Calu3 (cell line): Measurements from ENCODE around the gene POLD2. TPM values are rescaled to one million over a fixed set of nuclear protein-coding genes. Genes with fewer than 3 reads are reported as not detected.

ENCODE experiments used
- BruUV-seq: library from RNA; stranded (reverse); fragments of 400-500 nt; replicated peaks from 2 replicates; lab custom pipeline; 2021; lab: Mats Ljungman, UMichigan
- CTCF ChIA-PET: fragments of 300-600 bp; sonication (Branson Sonifier 250); formaldehyde crosslinking; loops from one replicate; lab custom pipeline; 2022; ENCODE audit warnings: antibody characterized with exemption; lab: Charles Lee
- DNase-seq: peaks from one replicate; pipeline ENCODE4 v3.0.0; 2022
- H3K27ac Mint-ChIP-seq: one replicate; pipeline ENCODE4 v1.8.0; 2022; ENCODE audit warnings: mixed read lengths; ENCODE audit not compliant: unreplicated experiment
- H3K27me3 Mint-ChIP-seq: one replicate; pipeline ENCODE4 v1.8.0; 2022; ENCODE audit warnings: mixed read lengths; ENCODE audit not compliant: unreplicated experiment
- H3K36me3 Mint-ChIP-seq: one replicate; pipeline ENCODE4 v1.8.0; 2022; ENCODE audit warnings: mild to moderate bottlenecking, moderate library complexity, mixed read lengths; ENCODE audit not compliant: insufficient read depth, unreplicated experiment
- H3K4me1 Mint-ChIP-seq: one replicate; pipeline ENCODE4 v1.8.0; 2022; ENCODE audit warnings: mild to moderate bottlenecking, low read depth, mixed read lengths; ENCODE audit not compliant: unreplicated experiment
- H3K4me3 Mint-ChIP-seq: one replicate; pipeline ENCODE4 v1.8.0; 2022; ENCODE audit warnings: mild to moderate bottlenecking, low read depth, moderate library complexity, mixed read lengths; ENCODE audit not compliant: unreplicated experiment
- H3K9me3 Mint-ChIP-seq: one replicate; pipeline ENCODE4 v1.8.0; 2022; ENCODE audit warnings: low read depth, mixed read lengths; ENCODE audit not compliant: unreplicated experiment
- CTCF ChIP-seq: fragments of 200-600 bp; IDR thresholded peaks from one replicate; pipeline ENCODE4 v1.8.0; 2022; ENCODE audit warnings: antibody characterized with exemption; ENCODE audit not compliant: unreplicated experiment
- intact Hi-C: fragments of 100-400 bp; cut with micrococcal nuclease; formaldehyde crosslinking; loops from one replicate; pipeline ENCODE4 v1.10.0; 2022; ENCODE audit not compliant: unreplicated experiment
- microRNA-seq: library from miRNA; unstranded; fragments of <30 nt; microRNA quantifications from one replicate; pipeline ENCODE4 v1.2.0, GENCODE V29; 2022
- total RNA-seq: library from RNA; stranded (reverse); gene quantifications from 2 replicates; pipeline ENCODE4 v1.2.3, GENCODE V29; 2022

The POLD2 gene
- total RNA-seq, 1 experiment from 2014 or later: 237 TPM

GRCh38 chr7:44066111-44066460, 57.3 kb downstream of the POLD2 start:
- H3K36me3 Mint-ChIP-seq: peaks cover 73% of the 10 kb centered on the region
- intact Hi-C loops: no loop called here
- TF ChIP-seq CTCF: no peak
- peaks cover 25% of the 10 kb centered on the region for H3K4me1 Mint-ChIP-seq
- H3K4me3 Mint-ChIP-seq: no peak overlapping the region
- CTCF ChIA-PET: interaction anchor here (0.6 kb wide), 1 partner anchor 29 kb away, joined by 5 read pairs; no protein-coding TSS in a partner anchor
- peak overlapping the region; percentile 55 for H3K27ac Mint-ChIP-seq
- H3K27me3 Mint-ChIP-seq: no peaks in the 10 kb centered on the region
- no peak for DNase-seq
- no TSS peak for BruUV-seq
- H3K9me3 Mint-ChIP-seq: no peaks in the 10 kb centered on the region

GRCh38 chr7:44065431-44066110, 57.8 kb downstream of the POLD2 start, which contains the start of gene PGAM2:
TSS of gene PGAM2 (minus strand) at chr7:44065567. CDS start at chr7:44065529, 38 bp downstream.
- H3K27ac Mint-ChIP-seq: peak within 1 kb of the TSS; percentile 55
- no peaks in the 10 kb centered on the region for H3K9me3 Mint-ChIP-seq
- no peak for DNase-seq
- H3K36me3 Mint-ChIP-seq: peaks cover 68% of the 10 kb centered on the region
- no TSS peak for BruUV-seq
- intact Hi-C loops: no loop called here
- H3K4me3 Mint-ChIP-seq: no peak within 1 kb of the TSS
- TF ChIP-seq CTCF: no peak
- CTCF ChIA-PET: interaction anchor here (0.6 kb wide), 1 partner anchor 30 kb away, joined by 5 read pairs; no protein-coding TSS in a partner anchor
- H3K4me1 Mint-ChIP-seq: peaks cover 23% of the 10 kb centered on the region
- no peaks in the 10 kb centered on the region for H3K27me3 Mint-ChIP-seq

- Mint-ChIP-seq H3K4me1 (peaks cover 23% of the 10 kb centered on the region), H3K27ac (peak overlapping the region; percentile 55), H3K36me3 (peaks cover 66% of the 10 kb centered on the region), H3K9me3 (no peaks in the 10 kb centered on the region), H3K4me3 (no peak overlapping the region), H3K27me3 (no peaks in the 10 kb centered on the region)
- no peak for DNase-seq
- no TSS peak for BruUV-seq
- no peak for TF ChIP-seq CTCF
- intact Hi-C loops: no loop called here
- CTCF ChIA-PET: no interaction called here
Measured at GRCh38 chr7:44064791-44065430, 58.4 kb downstream of the POLD2 start.

Small RNAs within 50 kb of the gene (microRNA-seq; reads per million reads assigned to microRNA genes)
- not detected for gene MIR6838

Other genes with a start within 250 kb of the POLD2 start
- 44.1 and 48.3 TPM in 2 replicates for gene URGCP, start 217.0 kb downstream of the POLD2 start, total RNA-seq
- gene UBE2D4, start 197.1 kb downstream of the POLD2 start, total RNA-seq: 21.4 and 22.7 TPM in 2 replicates
- not detected in 2 replicates for gene SPDYE1, start 125.7 kb downstream of the POLD2 start, total RNA-seq
- gene DBNL, start 78.8 kb downstream of the POLD2 start, total RNA-seq: 164 and 180 TPM in 2 replicates
- gene PGAM2, start 58.0 kb downstream of the POLD2 start, total RNA-seq: 0.87 TPM in 1 of 2 replicates, not detected in the other
- 44.2 and 57.9 TPM in 2 replicates for gene POLM, start 41.0 kb downstream of the POLD2 start, total RNA-seq
- gene AEBP1, start 19.2 kb downstream of the POLD2 start, total RNA-seq: not detected in 2 replicates
- gene MYL7, start 17.8 kb upstream of the POLD2 start, total RNA-seq: not detected in 2 replicates
- not detected in 2 replicates for gene GCK, start 65.9 kb upstream of the POLD2 start, total RNA-seq
- gene YKT6, start 77.4 kb upstream of the POLD2 start, total RNA-seq: 139 and 146 TPM in 2 replicates
- gene CAMK2B, start 202.0 kb upstream of the POLD2 start, total RNA-seq: 0.12 TPM in 1 of 2 replicates, not detected in the other